HL-60 (cell line): ENCODE data around the gene ALDH1L1.

Experiments
- CTCF ChIP-seq: IDR thresholded peaks from one replicate; pipeline ENCODE4 v1.5.1; 2011; ENCODE audit warnings: low read length, control low read depth, inconsistent platforms; ENCODE audit not compliant: insufficient read depth
- REST ChIP-seq: IDR thresholded peaks from 2 replicates; pipeline ENCODE4 v1.6.1; 2012; ENCODE audit warnings: low read depth; ENCODE audit not compliant: insufficient replicate concordance

GRCh38 chr3:126213379-126214028, 33.1 kb upstream of the ALDH1L1 start:
- TF ChIP-seq CTCF (no peak), REST (no peak)
